C4-2B (cell line): Measurements from ENCODE around the gene PDGFD.

ENCODE experiments used
- H3K27ac ChIP-seq: fragments of 450-650 bp; 2 replicates; pipeline ENCODE4 v1.5.1; 2017
- CTCF ChIP-seq: fragments of 450-650 bp; conservative IDR thresholded peaks from 2 replicates; pipeline ENCODE4 v1.5.1; 2017; ENCODE audit warnings: mild to moderate bottlenecking
- ZFX ChIP-seq: fragments of 450-650 bp; IDR thresholded peaks from 2 replicates; pipeline ENCODE4 v1.6.1; 2017

The PDGFD gene

DNA sequence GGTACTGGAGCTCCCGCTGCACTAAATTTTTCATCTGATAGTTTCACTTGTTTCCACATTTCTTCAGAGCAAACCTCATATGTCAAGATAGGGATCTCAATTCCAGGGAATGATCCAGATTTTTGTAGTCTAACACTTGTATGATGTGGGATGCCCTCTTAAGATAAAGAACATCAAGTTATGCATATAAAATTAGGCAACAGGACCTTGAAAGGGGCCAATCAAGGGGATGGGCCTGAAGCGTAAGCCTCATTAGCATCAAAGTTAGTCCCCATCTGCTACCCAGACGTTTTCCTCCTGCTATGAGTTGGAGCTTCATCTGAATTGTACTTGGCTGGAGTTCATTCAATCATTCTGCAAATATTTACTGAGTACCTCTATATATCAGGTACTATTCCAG, 17.5 kb downstream of the PDGFD start:
- no peak overlapping the region for H3K27ac ChIP-seq
- TF ChIP-seq CTCF: no peak
- no peak for TF ChIP-seq ZFX

GRCh38 chr11:104145062-104145461, 18.9 kb downstream of the PDGFD start:
- TF ChIP-seq CTCF (no peak), ZFX (no peak)
- H3K27ac ChIP-seq: no peak overlapping the region

DNA sequence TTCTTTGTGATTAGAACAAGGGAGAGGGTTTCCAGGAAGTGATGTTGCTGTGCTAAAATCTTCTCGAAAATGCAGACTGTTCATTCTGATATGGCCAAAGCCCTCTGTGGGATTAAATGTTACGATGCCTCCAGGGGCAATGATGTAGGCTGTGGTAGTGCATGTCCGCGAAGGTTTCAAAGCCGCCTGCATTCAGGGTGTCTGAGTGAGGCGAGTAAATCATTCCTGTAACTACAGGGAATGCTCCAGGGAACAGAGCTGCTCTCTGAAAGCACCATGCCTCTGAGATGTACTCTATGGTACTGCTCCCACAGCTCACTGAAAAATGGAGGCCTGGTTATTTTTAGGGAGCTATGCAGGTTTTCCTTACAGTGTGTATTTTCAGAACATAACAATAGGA, 21.2 kb downstream of the PDGFD start:
- no peak overlapping the region for H3K27ac ChIP-seq
- TF ChIP-seq CTCF (no peak), ZFX (no peak)

DNA sequence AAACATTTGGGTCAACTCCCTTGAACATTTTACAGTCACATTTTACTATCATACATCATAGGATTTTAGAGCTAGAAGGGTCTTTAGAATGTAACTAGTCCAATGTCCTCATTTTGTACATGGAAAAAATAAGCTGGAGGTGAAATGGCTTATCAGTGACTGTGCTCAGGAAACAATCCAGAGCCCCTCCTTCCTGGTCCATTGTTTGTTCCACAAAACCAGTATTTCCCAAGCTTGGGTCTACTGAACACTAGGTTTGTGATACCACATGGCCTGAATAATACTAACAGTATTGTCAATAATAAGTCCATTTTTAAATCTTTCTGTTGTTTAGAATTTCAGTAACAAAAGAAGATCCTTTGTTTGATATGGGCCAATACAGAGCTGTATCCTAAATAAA, 27.1 kb downstream of the PDGFD start:
- no peak overlapping the region for H3K27ac ChIP-seq
- no peak for TF ChIP-seq ZFX
- TF ChIP-seq CTCF: no peak

DNA sequence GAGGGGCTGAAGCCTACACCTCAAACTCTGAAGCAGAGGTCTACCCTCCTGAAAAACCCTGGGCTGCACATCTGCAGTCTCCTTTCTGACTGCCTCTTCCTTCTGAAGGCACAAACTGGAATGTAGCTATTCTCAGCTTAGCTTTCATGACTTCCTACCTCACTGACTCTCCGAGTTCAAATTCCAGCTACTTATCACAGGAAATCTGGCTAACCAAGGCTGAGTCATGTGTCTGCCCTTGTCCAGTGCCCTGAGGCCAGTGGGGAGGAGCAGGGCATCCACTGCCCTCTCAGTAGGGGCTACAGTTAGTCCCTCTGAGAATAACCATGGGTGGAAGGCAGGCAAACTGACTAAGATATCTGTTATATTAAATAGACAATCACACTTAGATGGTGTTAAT, 29.2 kb downstream of the PDGFD start:
- TF ChIP-seq ZFX: no peak
- no peak for TF ChIP-seq CTCF
- no peak overlapping the region for H3K27ac ChIP-seq

GRCh38 chr11:104130161-104130560, 33.8 kb downstream of the PDGFD start:
- no peak overlapping the region for H3K27ac ChIP-seq
- TF ChIP-seq ZFX (no peak), CTCF (no peak)

- TF ChIP-seq ZFX (no peak), CTCF (no peak)
- no peak overlapping the region for H3K27ac ChIP-seq
These were observed 34.8 kb downstream of the PDGFD start for GRCh38 chr11:104129145-104129544.

GRCh38 chr11:104127828-104128227, 36.1 kb downstream of the PDGFD start:
- no peak overlapping the region for H3K27ac ChIP-seq
- TF ChIP-seq ZFX (no peak), CTCF (no peak)
